SKM-1 treated with dmso at 0.1 percent for 144 hours (cell line): ENCODE measurements around the gene TNFSF13.
A peak's percentile ranks its signal among the peaks of the same experiment; 100 is the strongest.

ENCODE experiments used
- DNase-seq: peaks from one replicate; lab custom pipeline; 2025; ENCODE audit not compliant: unreplicated experiment; lab: John Stamatoyannopoulos, UW

The TNFSF13 gene

DNA sequence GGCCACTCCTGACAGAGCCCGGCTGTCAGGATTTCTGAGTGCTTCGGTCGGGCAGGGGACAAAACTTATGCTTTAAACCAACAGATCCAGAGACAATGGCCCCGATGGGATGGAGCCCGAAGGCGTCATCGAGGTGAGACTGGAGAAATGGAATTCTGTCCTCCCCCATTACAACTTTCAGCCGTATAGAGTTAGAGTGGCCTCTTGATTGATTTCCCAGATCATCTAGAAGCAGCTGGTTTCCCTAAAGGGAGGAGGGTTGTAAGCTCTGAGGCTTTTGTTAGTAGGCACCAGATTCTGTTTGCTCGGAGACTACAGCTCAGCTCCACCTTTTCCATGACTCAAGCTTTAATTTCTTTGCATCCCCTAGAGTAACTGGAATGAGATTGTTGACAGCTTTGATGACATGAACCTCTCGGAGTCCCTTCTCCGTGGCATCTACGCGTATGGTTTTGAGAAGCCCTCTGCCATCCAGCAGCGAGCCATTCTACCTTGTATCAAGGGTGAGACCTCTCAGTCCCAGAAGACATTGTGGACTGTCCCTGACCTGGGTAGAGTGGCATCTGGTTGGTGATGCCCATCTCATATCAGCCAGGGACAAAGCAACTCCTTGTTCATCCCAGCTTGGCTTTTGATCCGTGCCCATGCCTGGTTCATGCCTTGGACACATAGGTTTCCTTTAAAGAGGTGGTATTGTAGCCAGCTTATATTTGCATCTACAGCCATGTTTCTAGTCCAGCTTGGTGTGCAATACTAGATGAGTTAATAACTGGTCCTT is 15.8 kb downstream of the TNFSF13 start:
- no peak for DNase-seq

DNA sequence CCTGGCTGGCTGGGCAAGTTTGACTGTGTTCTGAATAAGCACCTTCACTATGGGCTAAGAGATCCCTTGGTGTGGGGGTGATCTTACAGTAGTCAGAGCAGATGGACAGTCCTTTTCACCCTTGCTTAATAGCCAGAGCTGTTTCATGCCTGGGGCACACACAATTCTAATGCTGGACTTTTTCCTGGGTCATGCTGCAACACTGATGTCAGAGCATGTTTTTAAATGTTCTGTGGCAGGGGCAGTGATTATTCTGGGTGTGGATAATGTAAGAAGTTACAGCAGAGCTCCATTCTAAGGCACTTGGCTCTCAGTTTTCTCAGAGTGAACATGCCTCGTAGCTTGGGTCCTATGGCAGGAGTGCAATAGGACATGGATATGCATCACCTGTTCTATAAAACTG is 16.9 kb downstream of the TNFSF13 start:
- DNase-seq, result no peak

DNA sequence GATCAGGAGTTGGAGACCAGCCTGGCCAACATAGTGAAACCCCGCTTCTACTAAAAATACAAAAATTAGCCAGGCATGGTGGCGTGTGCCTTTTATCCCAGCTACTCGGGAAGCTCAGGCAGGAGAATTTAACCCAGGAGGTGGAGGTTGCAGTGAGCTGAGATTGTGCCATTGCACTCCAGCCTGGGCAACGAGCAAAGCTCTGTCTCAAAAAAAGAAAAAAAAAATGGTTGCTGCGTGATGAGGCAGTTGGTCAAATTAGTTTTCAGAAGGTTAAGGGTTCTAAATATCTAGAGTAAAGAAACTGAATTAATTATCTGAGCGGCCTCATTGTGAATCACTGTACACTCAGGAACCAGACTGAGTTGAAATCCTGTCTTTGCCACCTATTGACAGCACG is 17.4 kb downstream of the TNFSF13 start:
- no peak for DNase-seq

DNA sequence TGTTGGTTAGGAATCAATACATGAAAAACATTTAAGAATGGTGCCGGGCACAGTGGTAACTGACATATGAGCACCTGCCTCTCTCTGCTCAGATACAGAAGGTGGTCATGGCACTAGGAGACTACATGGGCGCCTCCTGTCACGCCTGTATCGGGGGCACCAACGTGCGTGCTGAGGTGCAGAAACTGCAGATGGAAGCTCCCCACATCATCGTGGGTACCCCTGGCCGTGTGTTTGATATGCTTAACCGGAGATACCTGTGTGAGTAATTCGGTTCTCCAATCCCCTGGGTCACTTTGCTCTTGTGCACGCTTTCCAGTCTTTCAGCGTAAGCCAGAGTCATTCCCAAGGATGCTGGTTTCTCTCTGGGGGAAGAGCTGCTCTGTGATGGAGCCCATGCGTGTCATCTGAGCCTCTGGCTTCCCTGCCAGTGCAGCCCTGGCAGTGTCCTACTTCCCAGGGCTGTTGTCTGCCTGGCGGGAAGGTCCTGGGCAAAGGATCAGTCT is 17.9 kb downstream of the TNFSF13 start:
- no peak for DNase-seq

DNA sequence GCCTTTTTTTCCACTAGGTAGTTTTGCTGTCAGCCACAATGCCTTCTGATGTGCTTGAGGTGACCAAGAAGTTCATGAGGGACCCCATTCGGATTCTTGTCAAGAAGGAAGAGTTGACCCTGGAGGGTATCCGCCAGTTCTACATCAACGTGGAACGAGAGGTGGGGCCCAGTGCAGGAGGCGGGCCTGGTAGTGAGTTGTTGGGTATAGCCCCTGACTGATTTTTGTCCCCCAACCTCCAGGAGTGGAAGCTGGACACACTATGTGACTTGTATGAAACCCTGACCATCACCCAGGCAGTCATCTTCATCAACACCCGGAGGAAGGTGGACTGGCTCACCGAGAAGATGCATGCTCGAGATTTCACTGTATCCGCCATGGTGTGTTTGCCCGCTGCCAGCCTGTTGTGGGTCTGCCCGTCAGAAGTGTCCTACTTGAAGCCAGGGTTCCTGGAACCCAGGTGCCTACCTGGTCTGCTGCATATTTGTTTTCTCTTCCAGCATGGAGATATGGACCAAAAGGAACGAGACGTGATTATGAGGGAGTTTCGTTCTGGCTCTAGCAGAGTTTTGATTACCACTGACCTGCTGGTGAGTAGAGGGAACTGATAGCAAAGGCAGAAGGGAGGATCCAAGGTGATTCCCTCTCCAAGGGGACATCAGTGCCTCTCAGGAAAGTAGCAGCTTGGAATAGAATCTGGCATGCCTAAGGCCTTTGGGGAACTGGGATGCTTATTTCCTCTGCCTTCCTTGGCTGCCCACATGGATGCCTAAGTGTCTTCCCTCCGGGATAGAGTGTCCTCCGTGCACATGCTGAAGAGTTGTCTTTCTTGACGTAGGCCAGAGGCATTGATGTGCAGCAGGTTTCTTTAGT is 19.0 kb downstream of the TNFSF13 start:
- DNase-seq, result no peak

DNA sequence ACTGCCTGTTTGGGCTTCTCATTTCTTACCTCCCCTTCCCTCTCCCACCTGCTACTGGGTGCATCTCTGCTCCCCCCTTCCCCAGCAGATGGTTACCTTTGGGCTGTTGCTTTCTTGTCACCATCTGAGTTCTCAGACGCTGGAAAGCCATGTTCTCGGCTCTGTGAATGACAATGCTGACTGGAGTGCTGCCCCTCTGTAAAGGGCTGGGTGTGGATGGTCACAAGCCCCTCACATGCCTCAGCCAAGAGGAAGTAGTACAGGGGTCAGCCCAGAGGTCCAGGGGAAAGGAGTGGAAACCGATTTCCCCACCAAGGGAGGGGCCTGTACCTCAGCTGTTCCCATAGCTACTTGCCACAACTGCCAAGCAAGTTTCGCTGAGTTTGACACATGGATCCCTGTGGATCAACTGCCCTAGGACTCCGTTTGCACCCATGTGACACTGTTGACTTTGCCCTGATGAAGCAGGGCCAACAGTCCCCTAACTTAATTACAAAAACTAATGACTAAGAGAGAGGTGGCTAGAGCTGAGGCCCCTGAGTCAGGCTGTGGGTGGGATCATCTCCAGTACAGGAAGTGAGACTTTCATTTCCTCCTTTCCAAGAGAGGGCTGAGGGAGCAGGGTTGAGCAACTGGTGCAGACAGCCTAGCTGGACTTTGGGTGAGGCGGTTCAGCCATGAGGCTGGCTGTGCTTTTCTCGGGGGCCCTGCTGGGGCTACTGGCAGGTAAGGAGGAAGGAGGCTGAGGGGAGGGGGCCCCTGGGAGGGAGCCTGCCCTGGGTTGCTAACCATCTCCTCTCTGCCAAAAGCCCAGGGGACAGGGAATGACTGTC is 20.7 kb downstream of the TNFSF13 start, which contains the start of gene CD68:
Gene CD68 (plus strand): TSS at position 638 of the 833 bp plus-strand sequence. CDS start 40 bp downstream, at position 678.
- DNase-seq, result peak; percentile 83

DNA sequence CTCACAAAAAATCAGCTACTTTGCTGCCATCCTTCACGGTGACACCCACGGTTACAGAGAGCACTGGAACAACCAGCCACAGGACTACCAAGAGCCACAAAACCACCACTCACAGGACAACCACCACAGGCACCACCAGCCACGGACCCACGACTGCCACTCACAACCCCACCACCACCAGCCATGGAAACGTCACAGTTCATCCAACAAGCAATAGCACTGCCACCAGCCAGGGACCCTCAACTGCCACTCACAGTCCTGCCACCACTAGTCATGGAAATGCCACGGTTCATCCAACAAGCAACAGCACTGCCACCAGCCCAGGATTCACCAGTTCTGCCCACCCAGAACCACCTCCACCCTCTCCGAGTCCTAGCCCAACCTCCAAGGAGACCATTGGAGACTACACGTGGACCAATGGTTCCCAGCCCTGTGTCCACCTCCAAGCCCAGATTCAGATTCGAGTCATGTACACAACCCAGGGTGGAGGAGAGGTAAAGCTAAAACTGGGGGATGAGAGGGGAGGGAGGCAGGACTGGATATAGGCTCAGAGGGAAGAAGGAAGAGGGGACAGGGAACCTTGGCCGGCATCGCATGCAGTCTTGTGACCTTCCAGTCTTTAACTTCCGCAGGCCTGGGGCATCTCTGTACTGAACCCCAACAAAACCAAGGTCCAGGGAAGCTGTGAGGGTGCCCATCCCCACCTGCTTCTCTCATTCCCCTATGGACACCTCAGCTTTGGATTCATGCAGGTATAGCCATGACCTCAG is 21.5 kb downstream of the TNFSF13 start:
- DNase-seq, result peak; percentile 55

DNA sequence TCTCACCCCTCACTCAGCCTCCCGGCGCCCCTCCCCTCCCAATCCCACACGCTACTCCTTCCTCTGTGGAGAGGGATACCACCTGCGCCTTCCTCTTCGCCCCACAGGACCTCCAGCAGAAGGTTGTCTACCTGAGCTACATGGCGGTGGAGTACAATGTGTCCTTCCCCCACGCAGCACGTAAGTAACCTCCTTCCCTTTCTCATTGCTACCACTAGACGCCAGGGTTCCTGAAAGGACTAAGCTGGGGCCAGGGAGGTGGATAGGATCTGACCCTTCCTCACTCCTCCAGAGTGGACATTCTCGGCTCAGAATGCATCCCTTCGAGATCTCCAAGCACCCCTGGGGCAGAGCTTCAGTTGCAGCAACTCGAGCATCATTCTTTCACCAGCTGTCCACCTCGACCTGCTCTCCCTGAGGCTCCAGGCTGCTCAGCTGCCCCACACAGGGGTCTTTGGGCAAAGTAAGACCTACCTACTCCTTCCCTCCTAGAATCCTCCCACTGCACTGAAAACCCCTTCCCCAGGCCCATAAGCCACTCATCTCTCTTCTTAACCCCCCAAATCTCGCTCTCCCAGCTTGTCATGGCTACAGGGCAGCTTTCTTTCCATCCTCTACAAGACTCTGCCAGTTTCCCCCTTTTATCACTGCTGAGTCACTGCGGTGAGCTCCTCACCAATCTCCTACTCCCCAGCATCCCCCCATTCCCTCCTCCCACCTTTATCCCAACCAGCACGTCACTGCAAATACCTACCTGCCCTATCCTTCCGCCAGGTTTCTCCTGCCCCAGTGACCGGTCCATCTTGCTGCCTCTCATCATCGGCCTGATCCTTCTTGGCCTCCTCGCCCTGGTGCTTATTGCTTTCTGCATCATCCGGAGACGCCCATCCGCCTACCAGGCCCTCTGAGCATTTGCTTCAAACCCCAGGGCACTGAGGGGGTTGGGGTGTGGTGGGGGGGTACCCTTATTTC is 22.3 kb downstream of the TNFSF13 start:
- DNase-seq, result no peak

DNA sequence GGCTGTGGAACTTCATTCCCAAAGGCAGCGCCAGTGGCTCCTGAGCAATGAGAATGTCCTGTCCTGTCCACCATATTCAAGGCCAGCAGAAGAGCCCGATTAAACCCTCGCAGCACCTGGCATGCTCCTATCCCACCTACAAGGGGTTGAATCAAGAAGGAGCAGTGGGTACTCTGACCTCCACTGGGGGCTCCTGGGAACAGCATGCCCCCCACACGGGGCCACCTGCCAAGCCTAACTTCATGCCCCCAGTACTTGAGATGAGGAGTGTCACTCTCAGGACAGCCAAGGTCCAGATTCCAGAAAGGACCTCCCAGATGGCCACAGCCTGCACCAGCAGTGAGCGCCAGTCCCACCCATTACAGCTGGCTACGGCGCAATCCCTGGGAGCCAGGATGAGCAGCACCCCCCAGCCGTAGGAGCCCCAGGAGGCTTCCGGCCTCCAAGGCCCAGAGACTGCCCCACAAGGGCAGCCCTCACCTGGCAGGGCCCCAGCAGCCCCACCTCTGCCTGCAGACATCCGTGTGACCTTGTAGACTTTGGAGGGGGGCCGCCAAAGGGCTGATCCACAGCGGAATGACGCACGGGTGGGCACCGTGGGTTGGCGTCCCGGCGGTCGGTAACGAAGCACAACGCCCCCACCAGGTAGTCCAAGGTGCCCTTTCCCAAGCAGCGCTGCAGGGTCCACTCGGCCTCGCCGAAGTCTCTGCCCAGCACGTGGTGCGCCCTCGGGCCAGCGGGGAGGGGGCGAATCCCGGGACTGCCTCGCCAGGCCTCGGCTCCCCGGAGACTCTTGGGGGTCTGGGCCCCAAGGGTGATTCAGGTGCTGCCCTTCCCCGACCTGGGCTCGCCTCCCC is 24.1 kb downstream of the TNFSF13 start:
- no peak for DNase-seq

DNA sequence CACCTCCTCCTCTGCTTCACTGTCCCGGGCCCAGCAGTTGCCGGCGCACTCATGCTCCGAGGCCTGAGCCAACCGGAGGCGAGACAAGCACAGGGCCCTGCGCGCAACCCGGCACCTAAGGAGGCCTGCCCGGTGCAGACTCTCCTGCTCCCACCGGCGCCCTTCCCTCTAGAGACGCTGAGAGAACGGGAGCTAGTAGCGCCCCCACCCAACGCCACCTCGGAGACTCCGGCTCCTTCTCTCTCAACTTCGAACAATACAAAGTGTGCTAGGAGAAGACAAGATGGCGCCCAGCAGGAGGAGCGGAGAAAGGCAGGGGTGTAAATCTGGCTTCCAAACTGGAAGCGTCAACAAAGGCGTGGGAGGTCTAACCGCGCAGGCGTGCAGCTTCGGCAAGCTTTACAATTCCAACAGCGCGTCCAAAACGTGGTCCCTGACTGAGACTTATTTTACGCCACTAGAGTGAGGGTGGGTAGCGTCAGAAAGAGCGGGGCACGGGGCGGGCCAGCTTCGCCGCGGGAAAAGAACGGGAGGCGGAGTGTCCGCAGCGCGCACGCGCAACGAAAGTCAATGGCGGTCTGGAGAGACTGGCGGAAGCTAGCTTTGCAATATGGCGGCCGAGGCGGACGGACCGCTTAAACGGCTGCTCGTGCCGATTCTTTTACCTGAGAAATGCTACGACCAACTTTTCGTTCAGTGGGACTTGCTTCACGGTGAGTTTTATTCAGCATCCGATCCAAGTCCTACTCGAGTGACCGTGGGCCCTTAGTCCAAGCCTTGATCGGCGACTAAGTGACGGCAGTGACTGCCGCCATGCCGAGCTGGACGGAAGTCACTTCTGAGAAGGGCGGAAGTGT is 24.9 kb downstream of the TNFSF13 start, which contains the start of gene MPDU1:
Gene MPDU1 (plus strand): TSS at position 600 of the 857 bp plus-strand sequence. CDS start 11 bp downstream, at position 611.
- peak; percentile 79 for DNase-seq

DNA sequence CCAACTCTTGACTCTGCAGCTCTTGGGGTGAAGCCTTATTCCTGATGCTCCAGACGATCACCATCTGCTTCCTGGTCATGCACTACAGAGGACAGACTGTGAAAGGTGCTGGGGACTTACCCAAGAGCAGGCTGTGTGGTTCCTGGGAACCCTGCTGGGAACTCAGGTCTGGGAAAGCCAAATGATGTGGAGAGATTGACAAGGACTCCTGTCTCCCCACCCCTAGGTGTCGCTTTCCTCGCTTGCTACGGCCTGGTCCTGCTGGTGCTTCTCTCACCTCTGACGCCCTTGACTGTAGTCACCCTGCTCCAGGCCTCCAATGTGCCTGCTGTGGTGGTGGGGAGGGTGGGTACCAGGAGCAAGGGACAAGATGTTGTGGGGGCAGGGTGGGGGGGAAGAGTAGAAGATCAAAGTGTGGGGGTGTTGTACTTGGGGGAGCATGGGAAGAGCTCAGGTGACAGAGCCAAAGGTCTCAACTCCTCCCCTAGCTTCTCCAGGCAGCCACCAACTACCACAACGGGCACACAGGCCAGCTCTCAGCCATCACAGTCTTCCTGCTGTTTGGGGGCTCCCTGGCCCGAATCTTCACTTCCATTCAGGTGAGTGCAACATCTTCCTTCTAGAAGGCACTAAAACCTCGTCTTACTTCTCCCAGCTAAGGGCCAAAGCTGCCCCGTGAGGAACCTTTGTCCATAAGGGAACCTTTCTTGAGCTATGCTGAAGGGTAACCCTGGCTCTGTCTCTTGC is 28.3 kb downstream of the TNFSF13 start:
- DNase-seq, result no peak

DNA sequence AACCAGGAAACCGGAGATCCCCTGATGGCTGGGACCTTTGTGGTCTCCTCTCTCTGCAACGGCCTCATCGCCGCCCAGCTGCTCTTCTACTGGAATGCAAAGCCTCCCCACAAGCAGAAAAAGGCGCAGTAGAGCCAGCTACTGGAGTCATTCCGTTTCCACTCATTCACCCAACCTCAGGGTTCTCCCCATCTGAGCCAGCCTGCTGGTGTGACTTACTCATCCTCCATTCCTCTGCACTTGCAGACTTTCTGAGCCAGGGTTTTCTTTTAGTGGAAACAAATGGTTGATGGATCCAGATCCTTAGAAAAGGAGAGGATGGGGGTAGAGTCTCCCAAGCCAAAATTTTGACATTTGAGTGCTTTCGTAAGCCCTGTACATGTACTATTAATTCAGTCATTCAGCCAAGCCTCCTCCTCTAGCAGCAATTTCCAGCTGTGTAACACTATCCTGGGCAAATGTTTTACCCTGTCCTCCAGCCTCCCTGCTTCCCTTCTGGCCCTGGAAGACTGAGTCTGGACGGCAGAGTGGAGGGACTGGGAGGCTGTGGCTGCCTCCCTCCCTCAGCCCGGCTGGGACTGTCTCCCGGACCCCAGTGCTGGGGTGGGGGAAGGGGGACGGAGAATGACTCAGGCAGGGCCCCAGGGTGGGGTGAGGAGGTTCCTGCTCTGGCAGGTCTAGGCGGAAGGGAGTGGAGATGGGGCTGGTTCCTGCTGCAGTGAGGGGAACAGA is 29.0 kb downstream of the TNFSF13 start:
- no peak for DNase-seq

DNA sequence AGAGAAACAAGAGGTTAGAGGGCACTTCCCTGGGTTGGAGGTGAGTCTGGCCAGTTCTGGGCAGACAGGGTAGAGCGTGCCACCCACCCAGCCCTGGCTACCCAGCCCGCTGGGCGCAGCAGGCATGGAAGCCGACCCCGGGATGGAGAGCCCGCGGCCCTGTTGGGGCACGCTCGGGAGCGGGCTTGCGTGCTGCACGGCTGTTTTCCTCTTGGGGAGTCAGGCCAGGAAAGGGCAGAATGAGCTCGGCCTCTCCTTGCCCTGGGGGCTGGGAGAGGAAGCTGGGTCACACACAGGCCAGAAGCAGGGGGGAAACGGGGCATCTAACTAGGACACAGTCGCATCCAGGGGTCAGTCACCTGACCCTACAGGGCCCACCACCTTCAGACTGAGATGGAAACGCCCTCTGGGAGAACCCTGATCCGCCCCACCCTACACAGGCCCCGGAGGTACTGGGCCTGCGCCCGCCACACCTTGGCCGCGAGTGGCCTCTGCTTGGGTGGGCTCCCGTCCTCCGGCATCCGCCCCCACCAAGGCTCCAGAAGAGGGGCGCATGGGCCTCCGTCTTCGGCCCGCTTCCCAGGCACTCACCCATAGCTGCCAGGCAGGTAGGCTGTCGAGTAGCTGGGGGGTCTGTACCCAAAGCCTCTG is 30.1 kb downstream of the TNFSF13 start:
- DNase-seq, result no peak

DNA sequence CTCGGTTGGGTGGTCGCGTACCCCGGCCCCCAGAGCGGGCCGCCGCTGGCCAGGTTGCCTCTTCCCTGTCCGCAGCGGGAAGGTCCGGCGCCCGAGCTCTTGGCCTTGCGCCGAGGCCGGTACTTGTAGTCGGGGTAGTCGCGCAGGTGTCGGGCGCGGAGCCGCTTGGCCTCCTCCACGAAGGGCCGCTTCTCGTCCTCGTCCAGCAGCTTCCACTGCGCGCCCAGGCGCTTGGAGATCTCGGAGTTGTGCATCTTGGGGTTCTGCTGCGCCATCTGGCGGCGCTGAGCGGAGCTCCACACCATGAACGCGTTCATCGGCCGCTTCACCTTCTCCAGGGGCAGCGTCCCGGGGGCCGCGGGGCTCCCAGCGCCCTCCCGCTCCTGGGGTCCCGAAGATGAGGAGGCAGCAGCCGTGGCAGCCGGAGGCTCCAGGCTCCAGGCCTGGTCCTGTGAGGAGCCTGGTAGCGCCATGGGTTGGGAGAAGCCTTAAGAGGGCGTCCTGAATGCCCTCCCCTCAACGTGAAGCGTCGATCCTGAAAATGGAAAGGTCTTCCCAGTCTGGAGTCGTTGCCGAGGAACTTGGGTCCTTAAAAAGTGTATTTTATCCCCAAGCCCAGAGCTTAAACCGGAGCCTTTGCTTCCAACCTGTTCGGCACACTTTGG is 30.8 kb downstream of the TNFSF13 start:
- DNase-seq, result no peak
